Prostate gland (tissue), 2 donors: Measurements from ENCODE around the gene GALNT16. TPM values are rescaled to one million over a fixed set of nuclear protein-coding genes. Genes with fewer than 3 reads are reported as not detected.
"Not testable (repeated sequence)": the region's sequence is repeated elsewhere in the genome, so short reads cannot be mapped to it uniquely, and the experiment has no call there.

Experiments
- DNase-seq: peaks from one replicate; pipeline ENCODE4 v3.0.0-alpha.2; 2019; ENCODE audit warnings: low spot score
- H3K27ac ChIP-seq, 2 donors: fragments of 200-600 bp; sonication (generic); 2 replicates each; pipeline ENCODE4 v1.5.1; 2017 to 2019
- H3K27me3 ChIP-seq: fragments of 200-600 bp; sonication (generic); replicated peaks from 2 replicates; pipeline ENCODE4 v1.5.1; 2019; ENCODE audit not compliant: insufficient read depth
- H3K36me3 ChIP-seq, 2 donors: fragments of 200-600 bp; sonication (generic); 1 replicate in 1 of 2; 2 replicates in 1 of 2; pipeline versions ENCODE4 v1.5.1 to v1.8.1; 2017 to 2019
- H3K4me1 ChIP-seq: fragments of 200-600 bp; sonication (generic); replicated peaks from 2 replicates; pipeline ENCODE4 v1.5.1; 2019
- H3K4me3 ChIP-seq, 2 donors: fragments of 200-600 bp; sonication (generic); 2 replicates each; pipeline ENCODE4 v1.5.1; 2017 to 2019
- H3K9me3 ChIP-seq: fragments of 200-600 bp; sonication (generic); 2 replicates; pipeline ENCODE4 v1.5.1; 2017
- CTCF ChIP-seq, 4 experiments: fragments of 200-600 bp in 2 of 4; fragments of 450-650 bp in 2 of 4; sonication (generic) in 2 of 4; IDR thresholded peaks; 1 replicate in 3 of 4; 2 replicates in 1 of 4; pipeline ENCODE4 v1.5.1; 2016 to 2019; ENCODE audit warnings: antibody characterized with exemption in 4 of 4, mild to moderate bottlenecking in 2 of 4, moderate library complexity in 2 of 4
- POLR2A ChIP-seq: fragments of 450-650 bp; IDR thresholded peaks from one replicate; pipeline ENCODE4 v1.6.1; 2016; ENCODE audit warnings: antibody characterized with exemption, mild to moderate bottlenecking
- POLR2AphosphoS5 ChIP-seq: sonication (generic); formaldehyde crosslinking; IDR thresholded peaks from one replicate; pipeline ENCODE4 v1.6.1; 2017; ENCODE audit warnings: antibody characterized with exemption
- WGBS: methylation state at CpG from one replicate; pipeline ENCODE4 v1.1.5; 2018; 5-methylcytosine and 5-hydroxymethylcytosine counted together
- intact Hi-C: fragments of 100-400 bp; cut with DNase I; formaldehyde crosslinking; loops from one replicate; pipeline ENCODE4 v1.14.2; 2022
- total RNA-seq, 2 donors: library from RNA; depleted of rRNA; stranded (reverse); fragments of >200 nt; gene quantifications; one replicate each; pipeline ENCODE4 v1.1.0, GENCODE V29; 2016

The GALNT16 gene
- total RNA-seq, 2 donors from 2014 or later, result 2.0 to 6.9 TPM

DNA sequence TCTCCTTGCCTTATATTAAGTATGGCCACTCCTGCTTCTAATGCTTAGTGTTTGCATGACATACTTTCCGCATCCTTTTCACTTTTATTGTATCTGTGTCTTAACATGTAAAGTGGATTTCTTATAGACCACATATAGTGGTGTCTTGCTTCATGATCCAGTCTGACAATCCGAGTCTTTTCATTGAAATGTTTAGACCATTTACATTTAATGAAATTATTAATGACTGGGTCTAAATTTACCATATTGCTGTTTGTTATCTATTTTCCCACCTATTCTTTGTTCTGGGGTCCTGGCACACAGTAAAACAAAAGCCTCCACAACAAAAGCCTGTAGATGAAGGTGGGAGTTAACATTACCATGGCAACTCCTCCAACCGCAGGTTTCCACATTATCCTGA is 115.2 kb downstream of the GALNT16 start:
- no peaks in the 10 kb centered on the region for H3K36me3 ChIP-seq
- 80% methylated on average over 3 of the region's 3 CpGs for WGBS

DNA sequence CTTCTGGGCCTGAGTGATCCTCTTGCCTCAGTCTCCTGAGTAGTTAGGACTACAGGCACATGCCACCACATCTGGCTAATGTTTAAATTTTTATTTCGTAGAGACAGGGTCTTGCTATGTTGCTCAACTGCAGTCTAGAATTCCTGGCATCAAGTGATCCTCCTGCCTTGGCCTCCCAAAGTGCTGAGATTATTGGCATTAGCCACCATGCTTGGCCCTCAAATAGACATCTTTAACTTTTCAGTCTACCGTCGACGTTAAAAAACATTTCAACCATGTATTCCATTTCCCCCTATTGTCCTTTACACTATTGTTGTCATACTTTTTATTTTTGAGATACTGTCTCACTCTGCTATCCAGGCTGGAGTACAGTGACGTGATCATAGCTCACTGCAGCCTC is 115.8 kb downstream of the GALNT16 start:
- Histone ChIP-seq H3K36me3 (no peaks in the 10 kb centered on the region), H3K9me3 (no peaks in the 10 kb centered on the region), H3K27ac (no peak overlapping the region), H3K27me3 (no peaks in the 10 kb centered on the region), H3K4me3 (no peak overlapping the region), H3K4me1 (no peaks in the 10 kb centered on the region)
- TF ChIP-seq POLR2AphosphoS5 (no peak), POLR2A (no peak), CTCF (IDR thresholded peaks at IDR 0.05) (no peak)
- intact Hi-C loops, result no loop called here
- WGBS, result 98% methylated on average over 5 of the region's 5 CpGs
- DNase-seq, result no peak

More for the DNA sequence above, 115.2 kb downstream of the GALNT16 start:
- Histone ChIP-seq H3K27ac (no peak overlapping the region), H3K9me3 (no peaks in the 10 kb centered on the region), H3K4me1 (no peaks in the 10 kb centered on the region), H3K4me3 (no peak overlapping the region), H3K27me3 (no peaks in the 10 kb centered on the region)
- intact Hi-C loops, result no loop called here
- TF ChIP-seq CTCF (IDR thresholded peaks at IDR 0.05), result no peak
- TF ChIP-seq POLR2A, result no peak
- TF ChIP-seq POLR2AphosphoS5, result no peak
- DNase-seq, result no peak

- Histone ChIP-seq H3K4me1 (no peaks in the 10 kb centered on the region), H3K9me3 (no peaks in the 10 kb centered on the region), H3K4me3 (no peak overlapping the region), H3K27ac (no peak overlapping the region), H3K36me3 (no peaks in the 10 kb centered on the region), H3K27me3 (no peaks in the 10 kb centered on the region)
- intact Hi-C loops, result no loop called here
- no peak for DNase-seq
- TF ChIP-seq POLR2AphosphoS5, result no peak
- TF ChIP-seq CTCF (IDR thresholded peaks at IDR 0.05), result no peak
- no peak for TF ChIP-seq POLR2A
Observed at GRCh38 chr14:69376439-69376838, 116.5 kb downstream of the GALNT16 start.

GRCh38 chr14:69378274-69378673 is 118.3 kb downstream of the GALNT16 start:
- no peak overlapping the region for H3K27ac ChIP-seq
- H3K27me3 ChIP-seq, result no peaks in the 10 kb centered on the region
- no peaks in the 10 kb centered on the region for H3K36me3 ChIP-seq
- no peak overlapping the region for H3K4me3 ChIP-seq
- H3K4me1 ChIP-seq, result no peaks in the 10 kb centered on the region
- WGBS, result 53% methylated on average over 2 of the region's 2 CpGs
- intact Hi-C loops, result no loop called here
- DNase-seq, result no peak
- H3K9me3 ChIP-seq, result no peaks in the 10 kb centered on the region
- no peak for TF ChIP-seq POLR2A
- peak; percentile 22 for TF ChIP-seq POLR2AphosphoS5
- TF ChIP-seq CTCF (IDR thresholded peaks at IDR 0.05), result no peak

DNA sequence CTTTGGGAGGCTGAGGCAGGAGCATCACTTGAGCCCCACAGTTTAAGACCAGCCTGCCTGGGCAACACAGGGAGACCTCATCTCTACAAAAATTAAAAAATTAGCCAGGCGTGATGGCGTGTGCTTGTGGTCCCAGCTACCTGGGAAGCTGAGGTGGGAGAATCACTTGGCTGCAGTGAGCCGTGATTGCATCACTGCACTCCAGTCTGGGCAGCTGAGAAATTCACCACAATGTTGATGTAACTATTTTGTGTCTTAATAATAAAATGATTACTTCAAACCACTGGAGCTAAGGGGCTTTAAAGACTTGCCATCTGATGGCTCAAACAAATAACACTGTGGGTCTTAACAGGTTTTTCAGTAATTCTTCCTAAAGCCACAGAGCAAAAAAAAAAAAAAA is 127.4 kb downstream of the GALNT16 start:
- H3K36me3 ChIP-seq, result no peaks in the 10 kb centered on the region
- WGBS, result 88% methylated on average over 3 of the region's 3 CpGs
- intact Hi-C loops, result no loop called here
- no peaks in the 10 kb centered on the region for H3K27me3 ChIP-seq
- H3K9me3 ChIP-seq, result no peaks in the 10 kb centered on the region
- DNase-seq, result no peak
- no peak for TF ChIP-seq POLR2AphosphoS5
- TF ChIP-seq POLR2A, result no peak
- no peak for TF ChIP-seq CTCF (IDR thresholded peaks at IDR 0.05)
- no peaks in the 10 kb centered on the region for H3K4me1 ChIP-seq
- H3K27ac ChIP-seq, result no peak overlapping the region
- H3K4me3 ChIP-seq, result no peak overlapping the region

DNA sequence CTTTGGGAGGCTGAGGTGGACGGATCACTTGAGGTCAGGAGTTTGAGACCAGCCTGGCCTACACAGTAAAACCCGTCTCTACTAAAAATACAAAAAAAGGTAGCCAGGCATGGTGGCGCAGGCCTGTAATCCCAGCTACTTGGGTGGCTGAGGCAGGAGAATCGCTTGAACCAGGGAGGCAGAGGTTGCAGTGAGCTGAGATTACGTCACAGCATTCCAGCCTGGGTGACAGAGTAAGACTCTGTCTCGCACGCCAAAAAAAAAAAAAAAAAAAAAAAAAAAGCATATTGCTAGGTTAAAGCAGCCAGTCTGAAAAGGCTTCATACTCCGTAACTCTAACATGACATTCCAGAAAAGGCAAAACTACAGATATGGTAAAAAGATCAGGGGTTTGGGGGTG is 131.4 kb downstream of the GALNT16 start:
- H3K36me3 ChIP-seq, result peaks cover 0 to 22% of the 10 kb centered on the region in 2 donors
- H3K4me1 ChIP-seq, H3K9me3 ChIP-seq, H3K27me3 ChIP-seq, H3K27ac ChIP-seq, DNase-seq, intact Hi-C loops, H3K4me3 ChIP-seq: not testable (repeated sequence)
- WGBS, result 87% methylated on average over 8 of the region's 8 CpGs
